Activated T-cell treated with anti-CD3 and anti-CD28 coated beads, Interleukin-2, amount 50 U/mL, for 24 hours (primary cell): ENCODE measurements around the gene PEX11A.

Source experiments
- DNase-seq: peaks from one replicate; pipeline ENCODE4 v3.0.0-alpha.2; 2020
- H3K27ac Mint-ChIP-seq: 2 replicates; pipeline ENCODE4 v1.8.0; 2020; ENCODE audit warnings: mild to moderate bottlenecking, mixed read lengths
- H3K27me3 Mint-ChIP-seq: 2 replicates; pipeline ENCODE4 v1.8.0; 2020; ENCODE audit warnings: mixed read lengths
- H3K36me3 Mint-ChIP-seq: 2 replicates; pipeline ENCODE4 v1.8.0; 2020; ENCODE audit warnings: low read depth, mixed read lengths
- H3K4me1 Mint-ChIP-seq: 2 replicates; pipeline ENCODE4 v1.8.0; 2020; ENCODE audit warnings: low read depth, mixed read lengths
- H3K4me3 Mint-ChIP-seq: 2 replicates; pipeline ENCODE4 v1.8.0; 2020; ENCODE audit warnings: mild to moderate bottlenecking, moderate library complexity, mixed read lengths
- H3K9me3 Mint-ChIP-seq: 2 replicates; pipeline ENCODE4 v1.8.0; 2020; ENCODE audit warnings: mixed read lengths

PEX11A gene

DNA sequence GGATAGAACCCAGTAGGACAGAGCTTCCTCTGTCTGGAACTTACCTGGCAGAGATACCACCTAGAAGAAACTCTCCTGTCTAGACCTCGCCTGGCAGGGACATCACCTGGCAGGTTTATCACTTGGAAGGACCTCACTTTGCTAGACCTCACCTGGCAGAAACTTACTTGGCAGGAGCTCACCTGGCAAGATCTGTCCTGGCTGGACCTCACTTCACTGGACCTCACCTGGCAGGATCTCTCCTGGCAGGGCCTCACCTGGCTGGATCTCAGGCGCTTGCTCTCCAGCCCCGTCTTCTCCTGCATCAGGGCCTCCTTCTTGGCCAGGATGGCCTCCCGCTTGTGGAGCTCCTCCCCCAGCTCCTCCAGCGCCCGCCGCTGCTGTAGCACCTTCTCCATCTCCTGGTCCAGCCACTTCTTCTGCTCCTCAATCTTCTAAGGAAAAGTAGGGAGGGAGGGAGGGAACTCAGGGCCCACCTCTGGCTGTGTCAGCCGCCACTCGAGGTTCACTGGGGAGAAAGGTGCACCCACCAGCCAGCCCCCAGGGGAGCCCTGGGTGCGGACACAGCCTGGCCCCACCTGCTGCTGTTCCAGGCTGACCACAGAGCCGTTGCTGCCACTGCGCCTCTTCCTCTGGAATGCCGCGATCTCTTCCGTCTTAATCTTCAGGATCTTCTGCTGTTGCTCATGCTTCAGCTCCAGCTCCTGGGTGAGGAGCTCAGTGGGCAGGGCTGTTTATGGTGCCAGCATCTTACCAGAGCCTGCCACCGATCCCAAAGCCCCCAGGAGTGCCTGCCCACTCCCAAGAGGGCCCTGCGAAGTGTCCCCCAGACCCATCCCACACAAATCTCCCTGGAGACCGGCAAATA lies 57.8 kb downstream of the PEX11A start:
- Mint-ChIP-seq H3K27ac (no peak overlapping the region), H3K36me3 (peaks cover 46% of the 10 kb centered on the region), H3K27me3 (peaks cover 2% of the 10 kb centered on the region), H3K4me1 (no peaks in the 10 kb centered on the region), H3K4me3 (no peak overlapping the region), H3K9me3 (peaks cover 2% of the 10 kb centered on the region)
- DNase-seq, result no peak

DNA sequence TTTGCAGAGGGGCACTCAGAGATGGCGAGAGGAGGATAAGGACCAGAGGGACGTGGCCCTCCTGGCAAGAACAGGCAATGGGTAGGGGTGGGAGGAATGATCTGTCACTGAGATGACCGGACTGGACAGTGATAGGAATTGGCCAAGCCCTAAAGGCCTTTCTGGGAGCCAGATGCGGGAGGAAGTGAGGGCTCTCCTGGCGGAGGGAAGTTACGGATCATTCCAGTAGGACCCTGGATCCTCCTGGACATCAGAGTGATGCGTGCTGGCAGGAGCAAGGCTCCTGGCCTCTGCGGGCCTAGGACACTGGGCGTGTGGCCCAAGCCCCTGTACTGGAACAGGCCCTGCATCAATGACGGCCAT lies 58.7 kb downstream of the PEX11A start:
- peaks cover 2% of the 10 kb centered on the region for H3K27me3 Mint-ChIP-seq
- no peak for DNase-seq
- H3K4me3 Mint-ChIP-seq, result no peak overlapping the region
- no peaks in the 10 kb centered on the region for H3K4me1 Mint-ChIP-seq
- peaks cover 2% of the 10 kb centered on the region for H3K9me3 Mint-ChIP-seq
- peaks cover 55% of the 10 kb centered on the region for H3K36me3 Mint-ChIP-seq
- H3K27ac Mint-ChIP-seq, result no peak overlapping the region
